ENCODE measurements around the gene SPPL3.

DNA sequence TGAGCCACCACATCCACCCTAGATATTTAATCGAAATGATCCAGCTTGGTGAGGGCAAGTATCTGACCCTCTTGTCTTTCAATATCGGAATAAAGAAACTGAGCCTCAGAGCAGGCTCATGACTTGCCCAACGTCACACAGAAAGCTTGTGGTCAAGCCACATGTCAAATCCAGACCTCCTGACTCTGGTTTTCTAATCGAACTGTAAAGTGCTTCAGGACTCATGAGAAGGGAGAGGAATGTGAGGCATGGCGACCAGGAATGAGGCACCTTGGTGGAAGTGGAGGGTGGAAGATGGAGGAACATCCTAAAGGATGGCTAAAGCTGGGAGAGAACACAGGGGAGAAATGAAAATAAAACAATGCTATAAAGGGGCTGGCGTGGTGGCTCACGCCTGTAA, 27.9 kb upstream of the SPPL3 start:
- TF ChIP-seq, protein P1, sequence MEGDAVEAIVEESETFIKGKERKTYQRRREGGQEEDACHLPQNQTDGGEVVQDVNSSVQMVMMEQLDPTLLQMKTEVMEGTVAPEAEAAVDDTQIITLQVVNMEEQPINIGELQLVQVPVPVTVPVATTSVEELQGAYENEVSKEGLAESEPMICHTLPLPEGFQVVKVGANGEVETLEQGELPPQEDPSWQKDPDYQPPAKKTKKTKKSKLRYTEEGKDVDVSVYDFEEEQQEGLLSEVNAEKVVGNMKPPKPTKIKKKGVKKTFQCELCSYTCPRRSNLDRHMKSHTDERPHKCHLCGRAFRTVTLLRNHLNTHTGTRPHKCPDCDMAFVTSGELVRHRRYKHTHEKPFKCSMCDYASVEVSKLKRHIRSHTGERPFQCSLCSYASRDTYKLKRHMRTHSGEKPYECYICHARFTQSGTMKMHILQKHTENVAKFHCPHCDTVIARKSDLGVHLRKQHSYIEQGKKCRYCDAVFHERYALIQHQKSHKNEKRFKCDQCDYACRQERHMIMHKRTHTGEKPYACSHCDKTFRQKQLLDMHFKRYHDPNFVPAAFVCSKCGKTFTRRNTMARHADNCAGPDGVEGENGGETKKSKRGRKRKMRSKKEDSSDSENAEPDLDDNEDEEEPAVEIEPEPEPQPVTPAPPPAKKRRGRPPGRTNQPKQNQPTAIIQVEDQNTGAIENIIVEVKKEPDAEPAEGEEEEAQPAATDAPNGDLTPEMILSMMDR (IDR thresholded peaks at IDR 0.05), result no peak
- TF ChIP-seq POLR2A (IDR thresholded peaks at IDR 0.05), result no peak
